MM.1S (cell line): ENCODE data around the gene CES4A.

Experiments
- DNase-seq: peaks from one replicate; pipeline ENCODE4 v3.0.0-alpha.2; 2015
- H2AFZ ChIP-seq: fragments of 300-600 bp; sonication (generic); 2 replicates; pipeline ENCODE4 v1.6.0; 2016; ENCODE audit warnings: antibody characterized with exemption, low read length
- H3F3A ChIP-seq: fragments of 300-600 bp; sonication (generic); 2 replicates; pipeline ENCODE4 v1.6.1; 2016; ENCODE audit warnings: mild to moderate bottlenecking, antibody characterized with exemption, low read length, moderate library complexity, mixed read lengths; ENCODE audit not compliant: insufficient read depth
- H3K27ac ChIP-seq: fragments of 300-600 bp; sonication (generic); 2 replicates; pipeline ENCODE4 v1.5.1; 2016; ENCODE audit warnings: mild to moderate bottlenecking, low read length
- H3K27me3 ChIP-seq: fragments of 300-600 bp; sonication (generic); replicated peaks from 2 replicates; pipeline ENCODE4 v1.6.0; 2016; ENCODE audit warnings: low read length; ENCODE audit not compliant: insufficient read depth
- H3K36me3 ChIP-seq: fragments of 300-600 bp; sonication (generic); replicated peaks from 2 replicates; pipeline ENCODE4 v1.6.1; 2016; ENCODE audit warnings: mild to moderate bottlenecking, low read length, mixed read lengths; ENCODE audit not compliant: insufficient read depth
- H3K4me1 ChIP-seq: fragments of 300-600 bp; sonication (generic); 2 replicates; pipeline ENCODE4 v1.6.1; 2016; ENCODE audit warnings: low read length, mixed read lengths
- H3K4me2 ChIP-seq: fragments of 300-600 bp; sonication (generic); 2 replicates; pipeline ENCODE4 v1.6.0; 2016; ENCODE audit warnings: low read depth, low read length
- H3K4me3 ChIP-seq: fragments of 300-600 bp; sonication (generic); 2 replicates; pipeline ENCODE4 v1.5.1; 2016; ENCODE audit warnings: low read length, mixed read lengths
- H3K79me2 ChIP-seq: fragments of 300-600 bp; sonication (generic); 2 replicates; pipeline ENCODE4 v1.6.1; 2016; ENCODE audit warnings: mixed run types, low read length, mixed read lengths
- H3K9ac ChIP-seq: fragments of 300-600 bp; sonication (generic); 2 replicates; pipeline ENCODE4 v1.6.1; 2016; ENCODE audit warnings: low read length, mixed read lengths
- H3K9me2 ChIP-seq: fragments of 300-600 bp; sonication (generic); replicated peaks from 2 replicates; pipeline ENCODE4 v1.6.1; 2016; ENCODE audit warnings: mild to moderate bottlenecking, low read length, mixed read lengths; ENCODE audit not compliant: insufficient read depth
- H3K9me3 ChIP-seq: fragments of 300-600 bp; sonication (generic); replicated peaks from 2 replicates; pipeline ENCODE4 v1.6.1; 2016; ENCODE audit warnings: mild to moderate bottlenecking, low read length, mixed read lengths; ENCODE audit not compliant: insufficient read depth
- H4K20me1 ChIP-seq: fragments of 300-600 bp; sonication (generic); 2 replicates; pipeline ENCODE4 v1.6.1; 2016; ENCODE audit warnings: mild to moderate bottlenecking, low read length, moderate library complexity, mixed read lengths; ENCODE audit not compliant: insufficient read depth
- EZH2 ChIP-seq: fragments of 300-600 bp; sonication (generic); optimal IDR thresholded peaks from 2 replicates; pipeline ENCODE3; 2017; ENCODE audit warnings: low read depth, mild to moderate bottlenecking, antibody characterized with exemption, low read length, mixed read lengths
- EZH2phosphoT487 ChIP-seq: fragments of 300-600 bp; sonication (generic); IDR thresholded peaks from 2 replicates; pipeline ENCODE4 v1.6.1; 2018; ENCODE audit warnings: antibody characterized with exemption, low read length
- TF ChIP-seq, protein P1 (sequence below): fragments of 300-600 bp; sonication (generic); IDR thresholded peaks from 2 replicates; pipeline ENCODE4 v1.5.1; 2016; ENCODE audit warnings: antibody characterized with exemption, low read length, mixed read lengths

CES4A gene

DNA sequence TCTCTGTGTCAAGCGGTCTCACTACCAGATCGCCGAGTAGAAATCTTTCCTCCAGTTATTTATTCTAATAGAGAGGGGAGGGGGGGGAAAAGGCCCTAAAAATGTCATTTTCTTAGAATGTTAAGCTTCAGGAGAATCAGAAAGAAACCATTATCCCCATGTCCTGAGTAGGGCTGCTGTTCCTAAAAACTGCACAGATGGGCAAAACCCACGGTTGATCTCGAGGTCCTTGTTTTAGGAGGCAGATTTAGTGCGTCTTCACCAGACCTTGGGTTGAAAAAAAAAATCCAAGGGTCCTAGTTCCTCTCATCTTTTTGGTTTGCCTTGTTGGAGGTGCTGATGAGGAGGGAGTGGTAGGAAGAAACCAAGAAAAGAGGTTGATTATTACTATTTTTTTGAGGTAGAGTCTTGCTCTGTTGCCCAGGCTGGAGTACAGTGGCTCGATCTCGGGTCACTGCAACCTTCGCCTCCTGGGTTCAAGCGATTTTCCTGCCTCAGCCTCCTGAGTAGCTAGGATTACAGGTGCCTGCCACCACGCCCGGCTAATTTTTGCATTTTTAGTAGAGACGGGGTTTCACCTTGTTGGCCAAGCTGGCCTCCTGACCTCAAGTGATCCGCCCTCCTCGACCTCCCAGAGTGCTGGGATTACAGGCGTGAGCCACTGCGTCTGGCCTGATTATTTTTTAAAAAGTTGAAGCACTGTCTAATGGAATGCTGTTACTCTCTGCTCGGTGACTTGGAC, 42.0 kb downstream of the CES4A start:
- H2AFZ ChIP-seq = peak overlapping the region; percentile 83; the same call in 1 of the 2 replicates
- TF ChIP-seq EZH2 (no peak), EZH2phosphoT487 (no peak)
- TF ChIP-seq, protein P1, sequence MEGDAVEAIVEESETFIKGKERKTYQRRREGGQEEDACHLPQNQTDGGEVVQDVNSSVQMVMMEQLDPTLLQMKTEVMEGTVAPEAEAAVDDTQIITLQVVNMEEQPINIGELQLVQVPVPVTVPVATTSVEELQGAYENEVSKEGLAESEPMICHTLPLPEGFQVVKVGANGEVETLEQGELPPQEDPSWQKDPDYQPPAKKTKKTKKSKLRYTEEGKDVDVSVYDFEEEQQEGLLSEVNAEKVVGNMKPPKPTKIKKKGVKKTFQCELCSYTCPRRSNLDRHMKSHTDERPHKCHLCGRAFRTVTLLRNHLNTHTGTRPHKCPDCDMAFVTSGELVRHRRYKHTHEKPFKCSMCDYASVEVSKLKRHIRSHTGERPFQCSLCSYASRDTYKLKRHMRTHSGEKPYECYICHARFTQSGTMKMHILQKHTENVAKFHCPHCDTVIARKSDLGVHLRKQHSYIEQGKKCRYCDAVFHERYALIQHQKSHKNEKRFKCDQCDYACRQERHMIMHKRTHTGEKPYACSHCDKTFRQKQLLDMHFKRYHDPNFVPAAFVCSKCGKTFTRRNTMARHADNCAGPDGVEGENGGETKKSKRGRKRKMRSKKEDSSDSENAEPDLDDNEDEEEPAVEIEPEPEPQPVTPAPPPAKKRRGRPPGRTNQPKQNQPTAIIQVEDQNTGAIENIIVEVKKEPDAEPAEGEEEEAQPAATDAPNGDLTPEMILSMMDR = no peak
- peak overlapping the region; percentile 89 for H3K4me2 ChIP-seq
- peak overlapping the region; percentile 88 for H3K9ac ChIP-seq
- 0 out of 2 replicates have a peak, but pooled peaks cover 2% of the 10 kb centered on the region for H3F3A ChIP-seq
- H3K4me3 ChIP-seq = peak overlapping the region; percentile 71
- peak overlapping the region; percentile 75; the same call in 1 of the 2 replicates for H3K27ac ChIP-seq
- no peak for DNase-seq
- H3K79me2 ChIP-seq = peaks cover 62% of the 10 kb centered on the region
- peaks cover 5% of the 10 kb centered on the region; the same call in 1 of the 2 replicates for H3K36me3 ChIP-seq
- H4K20me1 ChIP-seq = 0 out of 2 replicates have a peak, but pooled peaks cover 8% of the 10 kb centered on the region
- H3K9me3 ChIP-seq = no peaks in the 10 kb centered on the region
- no peaks in the 10 kb centered on the region for H3K9me2 ChIP-seq
- peaks cover 9% of the 10 kb centered on the region for H3K4me1 ChIP-seq
- no peaks in the 10 kb centered on the region for H3K27me3 ChIP-seq

DNA sequence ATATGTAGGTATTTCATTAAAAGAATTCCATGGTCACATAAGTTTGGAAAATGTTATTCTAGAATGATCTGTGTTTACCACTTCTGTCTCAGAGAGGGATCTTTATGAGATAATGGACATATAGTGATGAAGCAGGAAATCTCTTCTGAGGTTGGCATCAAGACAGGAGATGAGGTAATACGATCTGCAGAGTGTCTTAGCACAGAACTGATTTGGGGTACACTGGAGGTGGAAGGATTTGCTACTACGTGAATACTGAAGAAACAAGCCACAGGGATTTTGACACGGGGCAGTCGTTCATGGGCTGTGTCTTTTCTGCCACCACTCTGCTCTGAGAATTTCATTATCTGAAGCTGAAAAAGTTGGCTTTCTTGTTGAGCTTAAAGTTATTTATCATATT, 46.1 kb downstream of the CES4A start:
- TF ChIP-seq, protein P1 = no peak
- TF ChIP-seq EZH2phosphoT487 = no peak
- no peak for TF ChIP-seq EZH2
- Histone ChIP-seq H2AFZ (no peak overlapping the region), H3K4me1 (peaks cover 9% of the 10 kb centered on the region), H3K36me3 (peaks cover 8% of the 10 kb centered on the region; the same call in 1 of the 2 replicates), H4K20me1 (peaks cover 13% of the 10 kb centered on the region; the same call in 1 of the 2 replicates), H3K9ac (no peak overlapping the region), H3K4me2 (no peak overlapping the region), H3K27me3 (no peaks in the 10 kb centered on the region), H3K9me2 (no peaks in the 10 kb centered on the region), H3K4me3 (no peak overlapping the region), H3K79me2 (peaks cover 99% of the 10 kb centered on the region), H3F3A (peaks cover 2% of the 10 kb centered on the region; the same call in 1 of the 2 replicates), H3K27ac (no peak overlapping the region), H3K9me3 (no peaks in the 10 kb centered on the region)
- no peak for DNase-seq

DNA sequence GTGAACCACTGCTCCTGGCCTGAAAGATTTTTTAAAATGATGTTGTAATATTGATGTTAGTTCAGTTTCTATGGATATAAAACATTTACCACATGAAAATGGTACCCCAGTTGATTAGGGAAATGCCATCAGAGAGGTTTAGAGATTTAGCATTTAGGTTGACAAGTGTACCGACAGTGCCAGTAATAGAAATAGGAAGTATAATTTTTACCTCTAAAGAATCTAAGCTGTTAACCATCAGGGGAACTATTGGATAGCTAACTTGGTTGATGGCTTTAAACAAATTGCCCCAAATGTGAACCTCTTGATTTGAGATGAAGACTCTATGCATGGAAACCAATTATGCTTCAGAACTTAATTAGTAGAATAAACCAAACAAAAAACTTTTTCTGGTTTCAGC, 47.0 kb downstream of the CES4A start:
- no peak for DNase-seq
- no peaks in the 10 kb centered on the region for H3K27me3 ChIP-seq
- H3K4me3 ChIP-seq = no peak overlapping the region
- H3K36me3 ChIP-seq = peaks cover 8% of the 10 kb centered on the region; the same call in 1 of the 2 replicates
- H3K79me2 ChIP-seq = peaks cover 99% of the 10 kb centered on the region
- H3K4me2 ChIP-seq = no peak overlapping the region
- H3K4me1 ChIP-seq = peaks cover 9% of the 10 kb centered on the region
- H4K20me1 ChIP-seq = peaks cover 13% of the 10 kb centered on the region; the same call in 1 of the 2 replicates
- TF ChIP-seq, protein P1 = no peak
- TF ChIP-seq EZH2 (no peak), EZH2phosphoT487 (no peak)
- H3K9me3 ChIP-seq = no peaks in the 10 kb centered on the region
- H2AFZ ChIP-seq = no peak overlapping the region
- no peaks in the 10 kb centered on the region for H3K9me2 ChIP-seq
- H3K9ac ChIP-seq = no peak overlapping the region
- H3K27ac ChIP-seq = no peak overlapping the region
- H3F3A ChIP-seq = no peaks in the 10 kb centered on the region; the same call in 1 of the 2 replicates
